Natural killer cell (primary cell): ENCODE data around the gene P2RY12. TPM values are rescaled to one million over a fixed set of nuclear protein-coding genes. Genes with fewer than 3 reads are reported as not detected.

ENCODE experiments used
- ATAC-seq, 3 donors: fragments of 150-1000 bp in 2 of 3; fragments of 200-7000 bp in 1 of 3; cut with Tn5 transposase; 1 replicate in 1 of 3; 2 replicates in 2 of 3; pipeline ENCODE4 v1.10.0; 2021; ENCODE audit warnings: mild to moderate bottlenecking in 2 of 3, moderate library complexity in 2 of 3
- DNase-seq, 2 donors: peaks; one replicate each; pipeline versions ENCODE4 v3.0.0 to v3.0.0-alpha.2; 2013 to 2021; ENCODE audit warnings: mixed read lengths in 1 of 2
- H3K27ac ChIP-seq: one replicate; pipeline ENCODE4 v1.5.1; 2013; ENCODE audit warnings: mild to moderate bottlenecking, low read length
- H3K27me3 ChIP-seq: one replicate; pipeline ENCODE4 v1.6.1; 2013; ENCODE audit warnings: low read length; ENCODE audit not compliant: control insufficient read depth, insufficient read depth
- H3K36me3 ChIP-seq: one replicate; pipeline ENCODE4 v1.6.1; 2013; ENCODE audit warnings: low read length; ENCODE audit not compliant: control insufficient read depth, insufficient read depth
- H3K4me1 ChIP-seq: one replicate; pipeline ENCODE4 v1.6.1; 2013; ENCODE audit warnings: low read length; ENCODE audit not compliant: control insufficient read depth, insufficient read depth
- H3K4me3 ChIP-seq: one replicate; pipeline ENCODE4 v1.5.1; 2013; ENCODE audit warnings: low read length
- H3K9me3 ChIP-seq: one replicate; pipeline ENCODE4 v1.6.1; 2013; ENCODE audit warnings: low read length; ENCODE audit not compliant: control insufficient read depth, insufficient read depth
- H3K27ac Mint-ChIP-seq, 2 donors: one replicate each; pipeline ENCODE4 v1.8.0; 2022; ENCODE audit warnings: mild to moderate bottlenecking in 2 of 2, mixed read lengths in 2 of 2, moderate library complexity in 1 of 2
- H3K27me3 Mint-ChIP-seq, 2 donors: one replicate each; pipeline ENCODE4 v1.8.0; 2022; ENCODE audit warnings: low read depth in 2 of 2, mixed read lengths in 2 of 2
- H3K36me3 Mint-ChIP-seq: one replicate; pipeline ENCODE4 v1.8.0; 2022; ENCODE audit warnings: mixed read lengths
- H3K4me1 Mint-ChIP-seq, 2 donors: one replicate each; pipeline ENCODE4 v1.8.0; 2022; ENCODE audit warnings: mixed read lengths in 2 of 2
- H3K4me3 Mint-ChIP-seq: one replicate; pipeline ENCODE4 v1.8.0; 2022; ENCODE audit warnings: mild to moderate bottlenecking, moderate library complexity, mixed read lengths
- H3K9me3 Mint-ChIP-seq, 2 donors: one replicate each; pipeline ENCODE4 v1.8.0; 2022; ENCODE audit warnings: mixed read lengths in 2 of 2
- WGBS: methylation state at CpG from one replicate; pipeline ENCODE4 v1.1.7; 2013; ENCODE audit warnings: missing lambda C conversion rate; ENCODE audit not compliant: insufficient coverage; 5-methylcytosine and 5-hydroxymethylcytosine counted together
- intact Hi-C: fragments of 100-400 bp; cut with micrococcal nuclease; formaldehyde crosslinking; loops from one replicate; pipeline ENCODE4 v1.14.2; 2022
- total RNA-seq, 4 donors: library from RNA; stranded (reverse); fragments of 120-200 nt in 1 of 4; gene quantifications; one replicate each; pipeline versions ENCODE4 v1.2.3 to v1.2.4, GENCODE V29; 2013 to 2022
- TF ChIP-seq, protein P1 (sequence below): fragments of 200-600 bp; IDR thresholded peaks from one replicate; pipeline ENCODE4 v1.8.0; 2022; ENCODE audit warnings: antibody characterized with exemption

P2RY12 gene
- total RNA-seq, 3 donors from 2014 or later (not counting 1 experiment from before 2014, with no cell fraction given): 0.52 to 1.6 (median 1.3) TPM

DNA sequence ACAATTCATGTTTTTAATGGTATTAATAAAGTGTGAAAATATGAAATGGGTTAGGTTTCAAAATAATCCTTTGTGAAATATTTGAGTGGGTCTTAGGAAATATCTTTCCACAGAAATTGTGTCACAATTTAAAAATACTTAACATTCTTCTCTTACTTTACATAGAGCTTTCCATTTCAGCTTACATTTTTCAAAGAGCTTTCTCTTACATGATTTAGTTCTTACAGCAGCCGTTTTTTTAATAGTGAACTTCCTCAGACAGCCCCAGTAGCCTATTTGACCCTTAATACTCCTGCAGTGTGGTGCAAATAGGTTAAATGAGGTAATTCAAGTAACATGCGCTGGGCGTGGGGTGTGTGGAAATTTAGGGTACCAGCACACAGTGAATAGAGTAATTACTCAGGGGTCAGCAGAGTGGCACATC is 21.8 kb downstream of the P2RY12 start:
- peaks cover 0 to 4% of the 10 kb centered on the region in 2 donors for H3K4me1 Mint-ChIP-seq
- no peaks in the 10 kb centered on the region for H3K9me3 Mint-ChIP-seq
- H3K27ac Mint-ChIP-seq: no peak overlapping the region
- 84% methylated on average over 3 of the region's 3 CpGs for WGBS
- H3K36me3 Mint-ChIP-seq: no peaks in the 10 kb centered on the region
- ATAC-seq (no peak), DNase-seq (no peak)
- Histone ChIP-seq H3K27ac (no peak overlapping the region), H3K4me3 (no peak overlapping the region), H3K27me3 (no peaks in the 10 kb centered on the region), H3K4me1 (no peaks in the 10 kb centered on the region), H3K36me3 (no peaks in the 10 kb centered on the region), H3K9me3 (no peaks in the 10 kb centered on the region)
- no peaks in the 10 kb centered on the region for H3K27me3 Mint-ChIP-seq
- TF ChIP-seq, protein P1, sequence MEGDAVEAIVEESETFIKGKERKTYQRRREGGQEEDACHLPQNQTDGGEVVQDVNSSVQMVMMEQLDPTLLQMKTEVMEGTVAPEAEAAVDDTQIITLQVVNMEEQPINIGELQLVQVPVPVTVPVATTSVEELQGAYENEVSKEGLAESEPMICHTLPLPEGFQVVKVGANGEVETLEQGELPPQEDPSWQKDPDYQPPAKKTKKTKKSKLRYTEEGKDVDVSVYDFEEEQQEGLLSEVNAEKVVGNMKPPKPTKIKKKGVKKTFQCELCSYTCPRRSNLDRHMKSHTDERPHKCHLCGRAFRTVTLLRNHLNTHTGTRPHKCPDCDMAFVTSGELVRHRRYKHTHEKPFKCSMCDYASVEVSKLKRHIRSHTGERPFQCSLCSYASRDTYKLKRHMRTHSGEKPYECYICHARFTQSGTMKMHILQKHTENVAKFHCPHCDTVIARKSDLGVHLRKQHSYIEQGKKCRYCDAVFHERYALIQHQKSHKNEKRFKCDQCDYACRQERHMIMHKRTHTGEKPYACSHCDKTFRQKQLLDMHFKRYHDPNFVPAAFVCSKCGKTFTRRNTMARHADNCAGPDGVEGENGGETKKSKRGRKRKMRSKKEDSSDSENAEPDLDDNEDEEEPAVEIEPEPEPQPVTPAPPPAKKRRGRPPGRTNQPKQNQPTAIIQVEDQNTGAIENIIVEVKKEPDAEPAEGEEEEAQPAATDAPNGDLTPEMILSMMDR: no peak
- intact Hi-C loops: no loop called here
- no peak overlapping the region for H3K4me3 Mint-ChIP-seq

DNA sequence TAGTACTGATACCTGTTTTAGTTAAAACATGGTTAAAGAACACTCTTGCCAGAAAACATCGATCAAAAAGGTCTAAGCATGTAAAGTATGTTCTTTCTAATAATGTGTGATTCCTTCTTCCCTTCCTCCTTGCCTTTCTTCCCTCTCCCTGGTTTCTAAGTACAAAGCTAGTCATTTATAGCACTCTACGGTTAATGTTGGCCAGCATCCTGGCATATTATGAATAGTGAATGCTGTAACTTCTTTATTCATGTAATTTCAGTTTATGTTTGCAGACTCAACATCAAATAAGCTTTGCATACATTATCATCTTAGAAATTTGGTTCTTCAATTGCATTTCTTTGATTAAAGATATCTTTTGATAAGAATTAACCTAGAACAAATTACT is 27.1 kb downstream of the P2RY12 start:
- no peak overlapping the region for H3K4me3 ChIP-seq

DNA sequence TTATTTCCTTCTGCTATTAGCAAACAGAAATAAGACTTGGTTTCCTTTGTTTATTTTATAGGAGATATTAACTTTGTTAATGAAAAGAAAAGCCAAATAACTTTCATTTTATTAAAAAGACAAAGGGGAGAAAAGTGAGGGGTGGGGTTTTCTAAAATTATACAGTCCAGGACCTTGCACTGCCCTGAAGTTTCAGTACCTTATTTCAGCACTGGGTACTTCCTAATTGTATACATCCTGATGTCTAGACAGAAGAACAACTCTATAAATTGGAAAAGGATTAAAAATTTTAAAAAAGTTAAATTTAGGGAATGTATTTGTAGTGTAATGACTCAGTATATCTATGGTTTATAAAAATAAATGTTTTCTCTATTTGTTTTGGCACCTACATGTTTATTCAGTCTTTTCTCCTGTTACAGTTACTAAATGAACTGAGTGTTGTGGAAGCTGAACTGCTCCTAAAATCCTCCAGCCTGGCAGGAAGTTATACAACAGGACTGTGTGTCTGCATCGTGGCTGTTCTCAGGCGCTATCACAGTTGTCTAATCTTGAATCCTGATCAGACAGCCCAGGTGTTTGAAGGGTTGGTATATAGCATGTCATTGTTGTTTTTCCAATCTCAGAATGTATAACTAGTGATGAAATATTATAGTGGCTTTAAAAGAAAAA is 27.6 kb downstream of the P2RY12 start:
- TF ChIP-seq, protein P1: no peak
- 63% methylated on average over 2 of the region's 2 CpGs for WGBS
- H3K4me1 ChIP-seq: no peaks in the 10 kb centered on the region
- no peaks in the 10 kb centered on the region for H3K27me3 ChIP-seq
- H3K9me3 Mint-ChIP-seq: no peaks in the 10 kb centered on the region
- no peaks in the 10 kb centered on the region for H3K9me3 ChIP-seq
- H3K27me3 Mint-ChIP-seq: no peaks in the 10 kb centered on the region
- H3K4me3 Mint-ChIP-seq: no peak overlapping the region
- no peak overlapping the region for H3K27ac Mint-ChIP-seq
- intact Hi-C loops: no loop called here
- no peaks in the 10 kb centered on the region for H3K4me1 Mint-ChIP-seq
- ATAC-seq (no peak), DNase-seq (no peak)
- H3K36me3 Mint-ChIP-seq: no peaks in the 10 kb centered on the region
- no peak overlapping the region for H3K4me3 ChIP-seq
- H3K36me3 ChIP-seq: no peaks in the 10 kb centered on the region
- H3K27ac ChIP-seq: no peak overlapping the region

More for the DNA sequence above, 27.1 kb downstream of the P2RY12 start:
- Mint-ChIP-seq H3K27me3 (no peaks in the 10 kb centered on the region), H3K4me1 (no peaks in the 10 kb centered on the region), H3K9me3 (no peaks in the 10 kb centered on the region), H3K36me3 (no peaks in the 10 kb centered on the region), H3K4me3 (no peak overlapping the region), H3K27ac (no peak overlapping the region)
- DNase-seq (no peak), ATAC-seq (no peak)
- intact Hi-C loops: no loop called here
- Histone ChIP-seq H3K36me3 (no peaks in the 10 kb centered on the region), H3K27ac (no peak overlapping the region), H3K4me1 (no peaks in the 10 kb centered on the region), H3K27me3 (no peaks in the 10 kb centered on the region), H3K9me3 (no peaks in the 10 kb centered on the region)
- TF ChIP-seq, protein P1: no peak
- WGBS: no CpG with 5 or more reads among the region's 2 CpGs

DNA sequence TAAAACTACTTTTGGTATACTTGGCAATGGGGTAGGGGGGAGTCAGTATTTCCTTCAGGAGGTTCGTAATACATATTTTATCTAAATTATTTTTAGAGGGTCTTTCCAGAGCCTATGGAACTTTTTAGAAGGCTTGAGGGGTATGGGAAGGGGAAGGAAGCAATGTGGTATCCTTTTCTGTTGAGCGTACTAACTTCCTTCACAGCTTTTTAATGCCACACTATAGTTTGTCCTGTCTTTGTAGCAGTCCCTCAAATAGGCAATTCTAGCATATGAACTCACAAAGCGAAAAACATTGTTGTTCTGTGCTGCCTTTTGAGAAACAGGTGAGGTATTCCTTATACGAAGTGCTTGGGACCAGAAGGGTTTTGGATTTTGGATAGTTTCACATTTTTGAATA is 32.9 kb downstream of the P2RY12 start:
- DNase-seq (no peak), ATAC-seq (no peak)
- Mint-ChIP-seq H3K36me3 (no peaks in the 10 kb centered on the region), H3K27ac (no peak overlapping the region), H3K9me3 (no peaks in the 10 kb centered on the region), H3K4me3 (no peak overlapping the region), H3K4me1 (peaks cover 13 to 15% of the 10 kb centered on the region in 2 donors), H3K27me3 (no peaks in the 10 kb centered on the region)
- H3K4me1 ChIP-seq: peaks cover 6% of the 10 kb centered on the region
- WGBS: 93% methylated on average over 2 of the region's 4 CpGs
- no peaks in the 10 kb centered on the region for H3K9me3 ChIP-seq
- intact Hi-C loops: no loop called here
- no peak overlapping the region for H3K4me3 ChIP-seq
- no peak overlapping the region for H3K27ac ChIP-seq
- H3K27me3 ChIP-seq: no peaks in the 10 kb centered on the region
- no peaks in the 10 kb centered on the region for H3K36me3 ChIP-seq
- TF ChIP-seq, protein P1: no peak
